HFF-Myc (cell line): ENCODE data around the gene PRODH2.
"Not testable (repeated sequence)": the region's sequence is repeated elsewhere in the genome, so short reads cannot be mapped to it uniquely, and the experiment has no call there.

Experiments used
- DNase-seq: peaks from one replicate; pipeline ENCODE4 v3.0.0-alpha.2; 2011; ENCODE audit warnings: low read depth; ENCODE audit errors: extremely low read depth
- H3K4me3 ChIP-seq: replicated peaks from 2 replicates; pipeline ENCODE4 v1.5.1; 2011; ENCODE audit warnings: low read depth, mild to moderate bottlenecking, control low read depth, low read length
- TF ChIP-seq, protein P1 (sequence below): IDR thresholded peaks from 2 replicates; pipeline ENCODE4 v1.5.1; 2012; ENCODE audit warnings: mild to moderate bottlenecking, low read depth, low read length, control low read depth; ENCODE audit errors: missing control alignments

PRODH2 gene

DNA sequence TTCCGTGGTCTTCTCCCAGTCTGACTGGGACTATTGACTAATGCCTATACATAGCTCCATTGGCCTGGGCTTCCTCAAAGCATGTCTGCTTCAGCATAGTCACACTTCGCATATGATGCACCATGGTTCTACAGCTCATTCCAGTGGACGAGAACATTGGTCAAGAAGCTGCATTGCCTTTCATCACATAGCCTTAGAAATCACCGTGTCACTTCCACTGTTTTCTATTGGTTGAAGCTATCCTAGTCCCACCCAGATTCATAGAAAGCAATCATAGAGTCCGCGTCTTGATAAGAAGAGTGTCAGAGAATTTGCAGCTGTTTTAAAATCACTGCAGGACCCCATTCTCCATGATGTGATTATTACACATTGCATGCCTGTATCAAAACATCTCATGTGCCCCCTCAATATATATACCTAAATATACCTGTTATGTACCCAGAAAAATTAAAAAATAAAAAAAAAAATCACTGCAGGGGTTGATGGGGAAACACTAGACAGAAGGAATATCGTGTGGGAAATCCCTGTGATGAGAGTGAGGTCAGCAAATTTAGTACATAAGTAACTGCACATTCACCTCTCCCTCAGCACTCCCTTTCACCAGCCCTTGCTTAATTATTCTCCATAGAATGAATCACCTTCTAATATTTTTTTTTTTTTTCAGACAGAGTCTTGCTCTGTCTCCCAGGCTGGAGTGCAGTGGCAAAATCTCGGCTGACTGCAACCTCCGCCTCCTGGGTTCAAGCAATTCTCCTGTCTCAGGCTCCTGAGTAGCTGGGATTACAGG is 39.4 kb downstream of the PRODH2 start:
- no peak overlapping the region for H3K4me3 ChIP-seq
- TF ChIP-seq, protein P1, sequence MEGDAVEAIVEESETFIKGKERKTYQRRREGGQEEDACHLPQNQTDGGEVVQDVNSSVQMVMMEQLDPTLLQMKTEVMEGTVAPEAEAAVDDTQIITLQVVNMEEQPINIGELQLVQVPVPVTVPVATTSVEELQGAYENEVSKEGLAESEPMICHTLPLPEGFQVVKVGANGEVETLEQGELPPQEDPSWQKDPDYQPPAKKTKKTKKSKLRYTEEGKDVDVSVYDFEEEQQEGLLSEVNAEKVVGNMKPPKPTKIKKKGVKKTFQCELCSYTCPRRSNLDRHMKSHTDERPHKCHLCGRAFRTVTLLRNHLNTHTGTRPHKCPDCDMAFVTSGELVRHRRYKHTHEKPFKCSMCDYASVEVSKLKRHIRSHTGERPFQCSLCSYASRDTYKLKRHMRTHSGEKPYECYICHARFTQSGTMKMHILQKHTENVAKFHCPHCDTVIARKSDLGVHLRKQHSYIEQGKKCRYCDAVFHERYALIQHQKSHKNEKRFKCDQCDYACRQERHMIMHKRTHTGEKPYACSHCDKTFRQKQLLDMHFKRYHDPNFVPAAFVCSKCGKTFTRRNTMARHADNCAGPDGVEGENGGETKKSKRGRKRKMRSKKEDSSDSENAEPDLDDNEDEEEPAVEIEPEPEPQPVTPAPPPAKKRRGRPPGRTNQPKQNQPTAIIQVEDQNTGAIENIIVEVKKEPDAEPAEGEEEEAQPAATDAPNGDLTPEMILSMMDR: no peak
- DNase-seq: no peak

DNA sequence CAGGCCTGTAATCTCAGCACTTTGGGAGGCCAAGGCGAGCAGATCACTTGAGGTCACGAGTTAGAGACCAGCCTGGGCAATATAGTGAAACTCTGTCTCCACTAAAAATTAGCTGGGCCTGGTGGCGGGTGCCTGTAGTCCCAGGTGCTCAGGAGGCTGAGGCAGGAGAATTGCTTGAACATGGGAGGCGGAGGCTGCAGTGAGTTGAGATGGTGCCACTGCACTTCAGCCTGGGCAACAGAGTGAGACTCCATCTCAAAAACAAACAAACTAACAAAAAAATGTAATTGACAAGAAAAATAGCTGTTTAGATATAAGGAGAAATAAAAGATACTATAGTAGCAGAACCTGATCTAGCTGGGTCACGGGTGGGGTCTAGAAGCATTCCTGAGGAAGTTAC is 40.3 kb downstream of the PRODH2 start:
- H3K4me3 ChIP-seq, DNase-seq: not testable (repeated sequence)

DNA sequence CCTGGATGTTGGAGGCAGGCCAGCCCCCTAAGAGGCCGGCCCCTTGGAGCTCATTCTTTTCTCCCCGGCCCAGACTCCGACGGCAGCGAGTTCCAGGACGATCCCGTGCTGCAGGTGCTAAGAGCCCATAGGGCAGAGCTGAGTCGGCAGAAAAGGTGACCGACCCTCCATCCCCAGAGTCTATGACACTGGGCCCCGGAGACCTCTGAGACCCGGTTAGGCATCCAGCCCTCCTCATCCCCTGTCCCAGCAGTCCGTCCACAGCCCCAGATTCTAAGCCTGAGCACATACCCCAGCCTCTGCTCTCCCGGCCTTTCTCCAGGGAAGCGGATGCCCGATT is 44.6 kb downstream of the PRODH2 start:
- no peak overlapping the region for H3K4me3 ChIP-seq
- DNase-seq: no peak
- TF ChIP-seq, protein P1: no peak

DNA sequence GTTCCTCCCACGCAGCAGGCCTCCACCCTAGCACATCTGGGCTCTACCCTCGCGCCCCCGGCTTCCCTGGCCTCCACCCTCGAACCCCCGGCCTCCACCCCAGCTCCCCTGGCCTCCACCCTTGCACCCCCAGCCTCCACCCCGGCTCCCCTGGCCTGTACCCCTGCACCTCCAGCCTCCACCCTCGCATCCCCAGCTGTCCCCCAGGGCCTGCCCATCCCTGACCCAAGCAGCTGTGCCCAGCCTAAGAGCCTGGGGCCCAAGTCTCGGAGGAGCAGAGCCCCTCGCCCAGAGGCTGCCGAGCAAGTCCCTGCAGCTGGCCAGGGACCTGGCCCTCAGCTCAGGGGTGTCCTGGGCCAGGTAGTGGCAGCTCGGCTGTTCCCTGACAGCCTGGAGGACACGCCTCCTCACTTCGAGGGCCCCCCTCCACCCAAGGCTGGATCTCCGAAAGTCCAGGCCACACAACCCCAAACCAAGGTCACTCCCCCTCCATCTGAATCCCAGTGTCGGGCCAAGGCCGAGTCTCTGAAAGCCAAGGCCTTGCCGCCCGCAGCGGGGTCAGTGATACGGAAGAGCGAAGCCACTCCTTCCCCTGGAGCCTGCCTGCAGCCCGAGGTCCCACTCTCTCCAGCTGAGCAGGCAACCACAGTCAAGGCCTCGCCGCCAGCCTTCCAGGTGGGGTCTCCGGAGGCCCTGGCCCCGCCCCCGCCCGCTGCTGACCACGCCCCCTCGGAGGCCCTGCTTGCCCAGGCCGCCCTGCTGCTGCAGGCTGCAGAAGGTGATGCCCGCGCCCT is 45.2 kb downstream of the PRODH2 start:
- TF ChIP-seq, protein P1: no peak
- no peak overlapping the region for H3K4me3 ChIP-seq
- DNase-seq: no peak

DNA sequence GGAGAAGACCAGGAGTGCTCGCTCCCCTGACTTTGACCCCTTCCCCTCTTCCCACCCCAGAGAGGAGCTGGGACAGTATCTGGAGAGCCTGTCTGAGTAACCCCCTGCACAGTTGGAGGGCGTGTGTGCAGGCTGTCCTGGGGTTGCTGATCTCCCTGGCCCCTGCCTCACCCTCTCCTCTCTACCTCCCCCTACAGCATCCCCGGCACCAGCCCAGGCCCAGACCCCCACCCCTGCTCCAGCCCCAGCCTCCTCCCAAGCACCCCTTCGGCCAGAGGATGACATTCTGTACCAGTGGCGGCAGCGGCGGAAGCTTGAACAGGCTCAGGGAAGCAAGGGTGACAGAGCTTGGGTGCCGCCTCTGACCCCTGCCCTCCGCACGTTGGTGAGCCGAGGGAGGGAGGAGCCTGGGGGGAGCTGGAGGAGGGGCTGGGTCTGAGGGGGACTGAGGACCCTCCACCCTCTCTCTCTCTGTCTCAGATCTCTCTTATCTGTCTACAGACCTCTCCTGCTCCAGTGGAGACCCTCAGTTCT is 46.0 kb downstream of the PRODH2 start:
- DNase-seq: no peak
- TF ChIP-seq, protein P1: no peak
- no peak overlapping the region for H3K4me3 ChIP-seq

DNA sequence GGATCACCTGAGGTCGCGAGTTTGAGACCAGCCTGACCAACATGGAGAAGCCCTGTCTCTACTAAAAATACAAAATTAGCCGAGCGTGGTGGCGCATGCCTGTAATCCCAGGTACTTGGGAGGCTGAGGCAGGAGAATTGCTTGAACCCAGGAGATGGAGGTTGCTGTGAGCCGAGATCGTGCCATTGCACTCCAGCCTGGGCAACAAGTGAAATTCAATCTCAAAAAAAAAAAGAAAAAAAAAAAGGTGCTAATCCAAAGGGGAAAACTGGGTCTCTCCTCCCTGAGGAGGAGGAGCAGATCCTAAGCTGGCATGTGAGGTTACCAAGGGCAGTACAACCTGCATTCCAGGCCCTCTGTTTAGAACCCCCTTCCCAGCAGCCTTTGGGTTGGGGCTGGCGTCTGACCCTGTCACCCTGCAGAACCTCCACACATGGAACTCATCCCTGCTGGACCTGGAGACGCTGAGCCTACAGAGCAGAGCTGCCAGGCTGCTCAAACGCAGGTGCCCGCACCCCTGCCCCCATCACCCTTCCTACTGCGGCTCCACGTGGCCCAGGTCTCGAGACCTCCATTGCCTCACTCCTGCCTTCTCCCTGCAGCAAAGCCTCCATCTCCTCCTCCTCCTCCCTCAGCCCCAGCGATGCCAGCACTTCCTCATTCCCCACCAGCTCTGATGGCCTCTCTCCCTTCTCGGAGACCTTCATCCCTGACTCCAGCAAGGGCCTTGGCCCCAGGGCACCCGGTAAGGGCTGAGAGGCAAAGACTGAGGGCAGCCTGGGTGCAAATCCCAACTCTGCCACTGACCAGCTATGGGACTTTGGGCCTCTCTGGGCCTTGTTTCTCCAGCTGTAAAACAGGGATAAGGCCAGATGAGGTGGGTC is 48.0 kb downstream of the PRODH2 start:
- TF ChIP-seq, protein P1: no peak
- H3K4me3 ChIP-seq: no peak overlapping the region
- no peak for DNase-seq
